ENCODE results near the gene GAB4.
"Not testable (repeated sequence)": the region's sequence is repeated elsewhere in the genome, so short reads cannot be mapped to it uniquely, and the experiment has no call there.

The GAB4 gene

GRCh38 chr22:17007852-17008731 lies at the start of gene GAB4:
GAB4 (minus strand) TSS chr22:17008222; CDS start chr22:17008114, 108 bp downstream.
- in situ Hi-C loops (cut with HindIII; ENCODE audit: low sequenced_read_pairs): no loop called here
- TF ChIP-seq CTCF (IDR thresholded peaks at IDR 0.05; ENCODE audit: low read depth, low read length): no peak
- H3K4me3 ChIP-seq (ENCODE audit: low read depth, low read length): no peak within 1 kb of the TSS
- no peak for DNase-seq (ENCODE audit: low read depth, low spot score)

GRCh38 chr22:17056807-17057206 lies 48.8 kb upstream of the GAB4 start:
- in situ Hi-C loops (cut with HindIII; ENCODE audit: low sequenced_read_pairs): no loop called here
- no peak for DNase-seq (ENCODE audit: low read depth, low spot score)
- no peak for TF ChIP-seq CTCF (IDR thresholded peaks at IDR 0.05; ENCODE audit: low read depth, low read length)
- H3K4me3 ChIP-seq (ENCODE audit: low read depth, low read length): no peak overlapping the region

- in situ Hi-C loops (cut with HindIII; ENCODE audit: low sequenced_read_pairs): no loop called here
- no peak for TF ChIP-seq CTCF (IDR thresholded peaks at IDR 0.05; ENCODE audit: low read depth, low read length)
- H3K4me3 ChIP-seq (ENCODE audit: low read depth, low read length): no peak overlapping the region
- DNase-seq (ENCODE audit: low read depth, low spot score): no peak
These were observed 48.0 kb upstream of the GAB4 start for GRCh38 chr22:17056058-17056457.

GRCh38 chr22:17047656-17048055 lies 39.6 kb upstream of the GAB4 start:
- in situ Hi-C loops (cut with HindIII; ENCODE audit: low sequenced_read_pairs): no loop called here
- DNase-seq (ENCODE audit: low read depth, low spot score): no peak
- H3K4me3 ChIP-seq (ENCODE audit: low read depth, low read length): no peak overlapping the region
- no peak for TF ChIP-seq CTCF (IDR thresholded peaks at IDR 0.05; ENCODE audit: low read depth, low read length)

DNA sequence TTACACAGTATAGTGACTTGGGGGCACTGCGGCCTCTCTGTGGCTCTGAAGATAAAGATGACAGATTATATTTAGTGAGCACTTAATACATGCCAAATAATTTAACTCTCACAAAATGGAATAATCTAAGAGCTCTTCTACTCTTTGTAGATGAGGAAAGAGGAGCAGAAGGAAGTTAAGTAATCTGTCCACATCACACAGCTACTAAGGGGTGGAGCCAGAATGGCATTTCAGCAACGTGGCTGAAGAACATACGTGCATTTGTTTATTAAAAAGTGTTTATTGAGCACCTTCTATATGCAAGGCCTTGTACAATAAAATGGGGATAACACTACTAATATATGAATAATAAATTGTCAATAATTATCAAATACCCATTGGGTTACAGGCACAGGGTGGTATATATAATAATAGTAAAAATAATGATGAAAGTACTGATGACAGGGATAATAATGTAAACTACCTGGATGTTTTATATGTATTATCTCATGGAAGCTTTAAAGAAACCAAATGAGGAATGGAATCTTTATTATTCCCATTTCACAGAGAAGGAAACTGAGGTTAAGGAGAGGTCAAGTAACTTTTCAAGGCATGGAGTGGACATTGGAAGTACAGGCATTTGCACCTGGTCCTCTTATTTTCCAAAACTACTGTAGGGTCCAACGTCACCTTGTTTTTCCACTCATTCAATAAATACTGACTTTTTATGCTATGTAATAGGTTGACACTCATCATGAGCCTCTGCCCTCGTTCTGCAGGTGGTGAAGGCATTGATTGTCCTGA lies 38.7 kb upstream of the GAB4 start:
- DNase-seq (ENCODE audit: low read depth, low spot score): no peak
- no peak overlapping the region for H3K4me3 ChIP-seq (ENCODE audit: low read depth, low read length)
- TF ChIP-seq CTCF (IDR thresholded peaks at IDR 0.05; ENCODE audit: low read depth, low read length): no peak
- in situ Hi-C loops (cut with HindIII; ENCODE audit: low sequenced_read_pairs): no loop called here

DNA sequence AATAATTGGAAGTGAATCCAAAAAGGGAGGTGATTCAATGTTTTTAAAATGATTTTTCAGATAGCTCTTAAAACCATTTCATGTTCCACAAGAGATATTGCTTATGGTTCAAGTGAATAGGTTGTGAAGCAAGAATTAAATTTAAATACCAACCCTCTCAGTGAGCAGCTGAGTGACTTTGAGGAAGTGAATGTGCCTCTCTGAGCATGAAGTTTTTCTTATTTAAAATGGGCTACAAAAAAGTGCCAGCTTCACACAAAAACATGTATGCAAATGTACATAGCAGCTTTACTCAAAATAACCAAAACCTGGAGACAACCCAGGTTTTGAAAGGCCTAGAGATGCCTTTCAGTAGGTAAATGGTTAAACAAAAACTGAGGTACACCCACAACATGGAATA lies 35.5 kb upstream of the GAB4 start:
- no peak for TF ChIP-seq CTCF (IDR thresholded peaks at IDR 0.05; ENCODE audit: low read depth, low read length)
- no peak for DNase-seq (ENCODE audit: low read depth, low spot score)
- in situ Hi-C loops (cut with HindIII; ENCODE audit: low sequenced_read_pairs): no loop called here
- no peak overlapping the region for H3K4me3 ChIP-seq (ENCODE audit: low read depth, low read length)

DNA sequence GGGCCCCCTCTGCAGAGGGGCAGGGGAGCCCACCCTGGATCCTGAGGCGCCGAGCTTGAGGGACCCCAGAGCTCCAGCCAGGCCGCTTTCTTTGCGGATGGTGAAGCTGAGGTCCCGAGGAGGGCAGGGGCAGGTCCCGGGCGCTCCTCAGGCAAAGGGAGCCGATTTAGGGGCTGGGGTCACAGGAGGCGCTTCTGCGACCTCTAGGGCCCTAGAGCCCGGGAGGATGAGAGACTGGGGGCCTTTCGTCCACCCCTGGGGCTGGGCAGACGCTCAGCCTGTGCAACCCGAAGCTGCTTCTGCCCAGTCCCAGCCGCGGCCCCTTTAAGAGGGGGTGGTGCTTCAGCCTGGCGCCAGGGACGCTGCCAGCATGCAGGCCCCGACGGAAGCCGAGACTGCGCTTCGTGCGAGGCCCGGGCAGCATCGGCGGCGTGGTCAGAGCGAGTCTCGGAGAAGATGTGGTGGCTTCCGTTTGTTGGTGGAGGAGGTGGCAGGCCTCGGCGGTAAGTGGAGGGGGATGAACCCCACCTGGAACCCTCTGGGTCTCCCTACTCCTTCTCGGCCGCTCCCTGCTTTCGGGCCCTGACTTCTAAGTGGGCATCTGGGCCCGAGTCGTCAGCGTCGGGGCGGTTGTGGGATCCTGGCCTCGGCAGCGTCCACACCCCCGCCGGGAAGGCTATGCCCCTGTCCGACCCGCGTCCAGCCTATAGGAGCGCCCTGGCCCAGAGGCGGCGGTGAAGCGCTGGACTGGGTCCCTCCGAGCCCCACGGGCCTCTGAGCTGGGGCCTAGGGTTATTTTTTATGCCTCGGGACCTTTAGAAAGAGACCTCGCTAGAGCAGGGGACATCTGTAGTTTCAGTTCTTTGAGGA lies 29.1 kb upstream of the GAB4 start:
- peak overlapping the region; percentile 20 for H3K4me3 ChIP-seq (ENCODE audit: low read depth, low read length)
- in situ Hi-C loops (cut with HindIII; ENCODE audit: low sequenced_read_pairs): not testable (repeated sequence)

DNA sequence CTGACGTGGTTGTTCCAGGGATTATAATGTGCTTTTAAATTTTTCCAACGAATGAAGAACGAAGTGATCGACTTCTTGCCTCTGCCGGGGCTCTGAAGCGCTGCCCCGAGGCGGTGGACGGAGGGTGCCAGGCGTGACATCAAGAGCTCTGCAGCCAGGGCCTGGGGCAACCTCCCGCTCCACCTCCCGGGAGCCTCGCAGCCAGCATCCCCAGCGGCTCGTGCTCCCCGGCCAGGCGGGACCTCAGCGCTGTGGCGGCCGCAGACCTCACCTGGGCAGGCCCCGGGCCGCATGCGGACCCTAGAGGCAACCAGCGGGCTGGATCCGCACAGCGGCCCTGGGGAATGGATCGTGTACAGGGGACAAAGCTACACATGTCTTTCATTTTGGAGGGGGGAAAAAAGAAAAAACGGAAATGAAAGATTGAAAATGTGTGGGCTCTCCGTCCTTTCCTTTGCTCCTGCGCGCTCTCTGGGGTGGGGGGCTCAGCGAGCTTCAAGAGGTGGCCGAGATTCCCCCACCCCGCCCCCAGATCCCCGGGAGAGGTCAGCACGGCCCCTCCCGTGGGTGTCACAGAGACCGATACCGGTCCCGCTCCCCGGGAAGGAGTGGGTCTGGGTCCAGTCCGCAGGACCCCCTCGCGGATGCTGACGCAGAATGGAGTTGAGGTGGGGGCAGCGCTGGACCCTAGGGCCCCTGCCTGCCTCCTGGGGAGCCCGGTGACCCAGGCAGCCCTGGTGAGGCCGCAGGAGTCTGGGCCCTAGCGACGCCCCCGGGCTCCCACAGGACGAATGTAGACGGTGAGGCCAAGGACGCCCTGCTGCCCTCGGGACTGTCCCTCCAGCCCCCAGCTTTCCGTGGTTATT lies 28.2 kb upstream of the GAB4 start:
- DNase-seq (ENCODE audit: low read depth, low spot score); H3K4me3 ChIP-seq (ENCODE audit: low read depth, low read length); in situ Hi-C loops (cut with HindIII; ENCODE audit: low sequenced_read_pairs): not testable (repeated sequence)

More for the DNA sequence above, 29.1 kb upstream of the GAB4 start:
- DNase-seq (ENCODE audit: low read depth, low spot score): not testable (repeated sequence)
